HG03066 (cell line): ENCODE results near the gene KIAA1614.
A peak's percentile ranks its signal among the peaks of the same experiment; 100 is the strongest.

Experiments used
- ATAC-seq: cut with Tn5 transposase; IDR thresholded peaks from one replicate; pipeline ENCODE4 v1.9.1; 2021; ENCODE audit warnings: low read depth; ENCODE audit not compliant: unreplicated experiment

Gene KIAA1614

GRCh38 chr1:180923887-180924286 is 11.2 kb downstream of the KIAA1614 start:
- ATAC-seq: no peak

- no peak for ATAC-seq
Measured at GRCh38 chr1:180924939-180925338, 12.2 kb downstream of the KIAA1614 start.

- no peak for ATAC-seq
Measured at GRCh38 chr1:180925471-180926051, 12.9 kb downstream of the KIAA1614 start.

GRCh38 chr1:180926164-180926981 is 13.7 kb downstream of the KIAA1614 start:
- ATAC-seq: no peak

GRCh38 chr1:180927348-180927747 is 14.7 kb downstream of the KIAA1614 start:
- ATAC-seq: no peak

- no peak for ATAC-seq
Measured at GRCh38 chr1:180927841-180928240, 15.1 kb downstream of the KIAA1614 start.

- no peak for ATAC-seq
Measured at GRCh38 chr1:180928331-180929230, 15.9 kb downstream of the KIAA1614 start.

- no peak for ATAC-seq
Measured at GRCh38 chr1:180929389-180929788, 16.7 kb downstream of the KIAA1614 start.

- ATAC-seq: no peak
Measured at GRCh38 chr1:180930687-180931086, 18.0 kb downstream of the KIAA1614 start.

- ATAC-seq: no peak
Measured at GRCh38 chr1:180931529-180931928, 18.8 kb downstream of the KIAA1614 start.

- no peak for ATAC-seq
Measured at GRCh38 chr1:180932378-180932777, 19.7 kb downstream of the KIAA1614 start.

GRCh38 chr1:180933141-180933540 is 20.4 kb downstream of the KIAA1614 start:
- ATAC-seq: no peak

GRCh38 chr1:180934563-180934962 is 21.9 kb downstream of the KIAA1614 start:
- ATAC-seq: no peak

- peak; percentile 50 for ATAC-seq
Measured at GRCh38 chr1:180935326-180936109, 22.8 kb downstream of the KIAA1614 start.

GRCh38 chr1:180936110-180937011 is 23.7 kb downstream of the KIAA1614 start:
- ATAC-seq: no peak

GRCh38 chr1:180937012-180937372 is 24.3 kb downstream of the KIAA1614 start:
- ATAC-seq: no peak

GRCh38 chr1:180937624-180938225 is 25.0 kb downstream of the KIAA1614 start:
- no peak for ATAC-seq

- ATAC-seq: no peak
Measured at GRCh38 chr1:180939073-180939710, 26.5 kb downstream of the KIAA1614 start.

- no peak for ATAC-seq
Measured at GRCh38 chr1:180939711-180940103, 27.0 kb downstream of the KIAA1614 start.
